ENCODE data around the gene SMARCB1. TPM values are rescaled to one million over a fixed set of nuclear protein-coding genes. Genes with fewer than 3 reads are reported as not detected.

Gene SMARCB1
- total RNA-seq, 1 experiment from 2014 or later = 115 TPM

- Mint-ChIP-seq H3K4me1 (ENCODE audit: insufficient read depth, unreplicated experiment) (no peaks in the 10 kb centered on the region), H3K36me3 (ENCODE audit: insufficient read depth, unreplicated experiment) (peaks cover 90% of the 10 kb centered on the region), H3K27me3 (ENCODE audit: insufficient read depth, unreplicated experiment) (no peaks in the 10 kb centered on the region), H3K4me3 (ENCODE audit: unreplicated experiment) (no peak overlapping the region), H3K9me3 (ENCODE audit: unreplicated experiment) (no peaks in the 10 kb centered on the region), H3K27ac (ENCODE audit: low read depth, unreplicated experiment) (no peak overlapping the region)
- CTCF ChIA-PET = no interaction called here
- DNase-seq (ENCODE audit: unreplicated experiment) = no peak
- no TSS peak for BruUV-seq (replicated peaks)
- no peak for TF ChIP-seq CTCF (IDR thresholded peaks at IDR 0.05; ENCODE audit: unreplicated experiment)
- intact Hi-C loops (cut with micrococcal nuclease) = no loop called here
- POLR2A ChIA-PET = interaction anchor here (0.7 kb wide), 1 partner anchor 8 kb away, joined by 3 read pairs; no protein-coding TSS in a partner anchor
Measured at GRCh38 chr22:23803001-23803819, 16.4 kb downstream of the SMARCB1 start.

GRCh38 chr22:23804781-23805291 is 18.1 kb downstream of the SMARCB1 start:
- no TSS peak for BruUV-seq (replicated peaks)
- ChIA-PET CTCF (no interaction called here), POLR2A (interaction anchor here (1.3 kb wide), 1 partner anchor 10 kb away, joined by 3 read pairs; no protein-coding TSS in a partner anchor)
- intact Hi-C loops (cut with micrococcal nuclease) = no loop called here
- no peak for TF ChIP-seq CTCF (IDR thresholded peaks at IDR 0.05; ENCODE audit: unreplicated experiment)
- no peaks in the 10 kb centered on the region for H3K4me1 Mint-ChIP-seq (ENCODE audit: insufficient read depth, unreplicated experiment)
- no peak overlapping the region for H3K4me3 Mint-ChIP-seq (ENCODE audit: unreplicated experiment)
- no peak overlapping the region for H3K27ac Mint-ChIP-seq (ENCODE audit: low read depth, unreplicated experiment)
- DNase-seq (ENCODE audit: unreplicated experiment) = no peak
- H3K27me3 Mint-ChIP-seq (ENCODE audit: insufficient read depth, unreplicated experiment) = no peaks in the 10 kb centered on the region
- no peaks in the 10 kb centered on the region for H3K9me3 Mint-ChIP-seq (ENCODE audit: unreplicated experiment)
- H3K36me3 Mint-ChIP-seq (ENCODE audit: insufficient read depth, unreplicated experiment) = peaks cover 88% of the 10 kb centered on the region

DNA sequence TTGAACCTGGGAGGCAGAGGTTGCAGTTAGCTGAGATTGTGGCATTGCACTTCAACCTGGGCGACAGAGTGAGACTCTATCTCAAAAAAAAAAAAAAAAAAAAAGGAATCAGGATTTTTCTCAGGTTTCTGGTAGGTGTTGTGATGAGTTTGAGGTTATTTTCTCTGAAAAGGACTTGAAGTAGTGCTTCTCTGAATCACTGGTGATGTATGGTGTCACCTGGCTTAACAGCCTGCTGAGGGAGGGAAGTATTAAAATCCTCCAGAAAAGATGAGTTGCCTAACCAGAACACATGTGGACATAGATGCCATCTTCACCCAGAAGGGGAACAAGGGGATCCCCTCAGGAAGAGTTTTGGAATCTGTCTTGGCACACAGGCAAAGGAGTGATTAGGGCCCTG is 20.1 kb downstream of the SMARCB1 start:
- intact Hi-C loops (cut with micrococcal nuclease) = no loop called here

More for the DNA sequence above, 20.1 kb downstream of the SMARCB1 start:
- ChIA-PET CTCF (no interaction called here), POLR2A (no interaction called here)
- no TSS peak for BruUV-seq (replicated peaks)
- Mint-ChIP-seq H3K9me3 (ENCODE audit: unreplicated experiment) (no peaks in the 10 kb centered on the region), H3K36me3 (ENCODE audit: insufficient read depth, unreplicated experiment) (peaks cover 88% of the 10 kb centered on the region), H3K27me3 (ENCODE audit: insufficient read depth, unreplicated experiment) (no peaks in the 10 kb centered on the region), H3K4me3 (ENCODE audit: unreplicated experiment) (no peak overlapping the region), H3K4me1 (ENCODE audit: insufficient read depth, unreplicated experiment) (no peaks in the 10 kb centered on the region), H3K27ac (ENCODE audit: low read depth, unreplicated experiment) (no peak overlapping the region)
- no peak for DNase-seq (ENCODE audit: unreplicated experiment)
- TF ChIP-seq CTCF (IDR thresholded peaks at IDR 0.05; ENCODE audit: unreplicated experiment) = no peak

Measured in MCF 10A (cell line).